HG02970 (cell line): ENCODE data around the gene RFX1.
"Not testable (repeated sequence)": the region's sequence is repeated elsewhere in the genome, so short reads cannot be mapped to it uniquely, and the experiment has no call there.

ENCODE experiments used
- ATAC-seq: cut with Tn5 transposase; IDR thresholded peaks from one replicate; pipeline ENCODE4 v1.9.1; 2021; ENCODE audit warnings: mild to moderate bottlenecking, moderate library complexity, moderate number of reproducible peaks; ENCODE audit not compliant: unreplicated experiment, low FRiP score

The RFX1 gene

DNA sequence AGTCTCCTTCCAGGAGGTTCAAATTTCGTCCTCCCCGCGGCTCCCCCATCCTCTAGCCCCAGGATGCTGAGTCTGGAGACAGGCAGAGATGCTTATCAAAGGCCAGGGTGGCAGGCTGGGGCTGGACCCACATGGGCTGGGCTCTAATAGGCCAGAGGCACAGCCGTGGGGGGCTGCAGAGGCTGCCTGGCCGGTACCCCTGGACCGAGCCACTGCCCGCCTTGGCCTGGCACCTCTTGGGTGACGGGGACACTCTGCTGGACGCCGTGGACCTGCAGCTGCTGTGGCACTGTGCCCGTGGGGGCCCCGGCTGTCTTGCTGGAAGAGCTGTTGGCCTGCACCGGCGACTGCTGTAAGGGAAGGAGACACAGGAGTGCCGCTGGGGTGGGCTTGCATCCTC lies 25.8 kb downstream of the RFX1 start:
- ATAC-seq = no peak

DNA sequence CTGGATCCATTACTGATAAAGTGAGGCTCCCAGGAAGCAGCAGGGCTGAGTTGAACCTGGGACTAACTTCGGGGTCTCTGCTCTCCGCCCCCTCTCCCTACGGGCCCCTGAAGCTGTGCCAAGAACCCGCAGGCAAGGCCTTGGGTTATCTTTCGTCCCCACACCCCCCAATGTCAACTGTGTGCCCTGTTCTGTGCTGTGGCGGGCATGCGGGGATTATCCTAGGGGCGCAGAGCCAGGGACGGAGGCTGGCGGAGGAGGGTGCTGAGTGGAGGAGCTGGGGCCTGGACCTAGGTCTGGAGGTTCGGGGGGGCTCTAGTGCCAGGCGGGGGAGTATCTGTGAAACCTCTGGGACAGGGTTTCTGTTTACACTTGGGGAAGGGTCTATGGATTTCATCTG lies 26.4 kb downstream of the RFX1 start:
- ATAC-seq = no peak

DNA sequence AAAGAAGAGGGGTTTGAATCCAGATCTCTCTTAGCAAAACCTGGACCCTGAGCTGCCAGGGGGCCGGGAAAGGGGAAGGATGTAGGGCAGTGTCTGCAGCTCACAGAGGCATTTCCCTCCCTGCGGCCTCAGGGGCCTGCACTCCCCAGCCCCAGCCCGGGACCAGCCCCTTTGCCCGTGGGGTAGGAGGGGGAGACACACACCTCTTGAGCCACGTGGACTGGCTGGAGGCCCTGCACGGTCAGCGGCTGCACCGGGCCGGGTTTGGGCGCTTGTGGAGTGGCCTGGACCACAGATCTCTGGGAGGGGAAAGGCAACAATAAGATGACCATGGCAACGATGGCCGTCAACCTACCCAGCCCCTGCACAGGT lies 26.9 kb downstream of the RFX1 start:
- no peak for ATAC-seq

DNA sequence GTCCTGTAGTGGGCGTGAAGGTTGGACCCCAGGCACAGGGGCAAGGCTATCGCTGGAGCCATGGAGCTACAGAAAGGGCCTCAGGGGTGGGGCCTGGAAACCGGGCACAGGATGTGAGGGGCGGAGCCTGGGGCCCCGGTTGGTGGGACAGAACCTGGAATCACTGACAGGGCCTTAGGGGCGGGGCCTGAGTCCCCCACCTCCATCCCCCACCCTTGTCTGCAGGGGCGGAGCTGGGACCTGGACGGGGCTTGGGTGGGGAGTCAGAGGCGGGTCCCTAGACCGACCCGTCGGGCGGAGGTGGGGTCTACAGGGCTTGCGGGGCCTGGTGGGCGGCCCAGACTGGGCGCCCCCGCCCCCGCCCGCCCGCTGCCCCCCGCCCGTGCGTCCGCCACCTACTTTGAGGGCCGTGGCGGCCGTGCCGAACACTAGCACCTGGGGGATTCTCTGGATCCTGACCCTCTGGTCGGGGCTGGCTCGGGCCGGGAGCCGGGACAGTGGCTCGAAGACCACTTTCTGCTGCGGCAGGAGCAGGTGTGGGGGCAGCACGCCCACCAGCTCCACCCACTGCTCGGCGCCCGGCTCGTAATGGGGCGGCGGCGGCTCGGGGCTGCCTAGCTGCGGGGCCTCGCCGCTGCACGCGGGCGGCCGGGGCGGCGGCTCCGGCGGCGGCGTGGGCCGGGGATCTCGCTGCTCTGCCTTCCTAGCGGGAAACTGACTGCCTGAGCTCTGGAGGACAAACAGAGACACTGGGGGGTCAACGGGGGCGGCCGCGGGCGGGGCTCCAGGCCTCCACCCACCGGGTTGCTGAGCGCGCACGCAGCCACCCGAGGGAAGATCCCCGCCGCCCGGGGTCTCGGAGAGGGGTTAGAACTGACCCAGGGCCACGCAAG lies 27.5 kb downstream of the RFX1 start:
- ATAC-seq = no peak

DNA sequence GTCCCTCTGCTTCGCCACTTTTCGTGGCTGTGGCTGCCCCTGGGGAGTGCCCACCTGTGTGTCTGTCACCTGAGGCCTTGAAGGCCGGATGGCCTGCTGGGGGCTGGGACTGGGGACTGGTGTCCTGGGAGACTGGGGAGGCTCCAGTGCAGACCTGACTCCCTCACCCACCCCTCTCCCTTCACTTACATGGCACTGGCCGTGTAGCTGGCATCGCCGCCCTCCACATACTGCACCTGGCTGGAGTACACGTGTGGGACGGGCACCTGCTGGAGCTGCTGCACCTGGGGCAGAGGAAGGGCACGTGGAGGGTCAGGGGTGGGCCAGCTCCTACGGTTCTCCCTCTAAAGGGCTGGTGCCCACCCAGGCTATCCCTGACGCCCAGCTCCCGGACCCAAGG lies 28.3 kb downstream of the RFX1 start:
- no peak for ATAC-seq

DNA sequence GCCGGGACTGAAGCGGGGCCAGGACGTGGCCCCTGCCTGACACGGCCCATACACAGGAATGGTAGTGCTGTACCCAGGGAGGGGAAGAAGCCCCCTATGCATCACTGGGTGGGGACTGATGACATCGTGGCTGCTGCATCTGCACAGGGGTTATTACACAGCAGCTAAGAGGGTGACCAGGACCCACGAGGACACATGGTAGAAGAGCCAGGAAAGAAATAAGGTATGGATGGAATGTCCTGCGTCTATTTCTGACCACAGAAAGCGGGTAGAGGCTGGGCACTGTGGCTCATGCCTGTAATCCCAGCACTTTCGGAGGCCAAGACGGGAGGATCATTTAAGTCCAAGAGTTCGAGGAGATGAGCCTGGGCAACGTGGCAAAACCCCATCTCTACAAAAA lies 29.7 kb downstream of the RFX1 start:
- ATAC-seq = no peak

DNA sequence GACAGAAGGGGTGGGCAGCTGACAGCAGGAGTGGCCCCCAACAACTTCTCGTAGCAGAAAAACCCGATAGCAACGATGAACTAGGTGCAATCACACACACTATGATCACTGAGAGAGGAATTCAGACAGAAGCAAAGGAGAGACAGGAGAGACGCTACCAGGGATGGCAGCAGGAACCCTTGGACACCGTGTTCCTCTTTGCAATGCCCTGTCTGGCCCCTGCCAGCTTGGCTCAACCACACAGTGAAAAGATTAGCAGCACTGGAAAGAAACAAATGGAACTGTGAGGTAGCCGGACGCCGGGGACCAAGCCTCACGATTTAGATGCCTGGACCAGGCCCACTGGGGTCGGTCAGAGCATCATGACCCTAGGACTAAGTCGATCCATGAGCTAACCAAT lies 30.2 kb downstream of the RFX1 start:
- ATAC-seq = no peak

DNA sequence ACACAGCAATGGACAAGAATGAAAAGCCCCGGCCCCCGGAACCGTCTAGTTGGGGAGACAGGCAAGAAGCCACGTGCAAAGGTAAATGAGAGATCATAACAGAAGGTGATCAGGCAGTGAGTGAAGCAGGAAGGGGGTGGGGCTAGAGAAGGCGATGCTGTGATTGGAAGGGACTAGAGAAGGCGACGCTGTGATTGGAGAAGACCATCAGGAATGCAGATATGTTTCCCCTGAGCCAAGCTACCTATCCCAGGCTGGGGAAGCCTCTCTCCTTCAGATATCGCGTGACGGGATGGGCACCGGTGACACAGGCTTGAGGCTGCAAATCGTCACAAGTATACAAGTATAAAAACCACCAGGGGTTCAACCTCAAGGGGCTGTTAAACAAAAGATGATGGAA lies 32.0 kb downstream of the RFX1 start:
- ATAC-seq = no peak

DNA sequence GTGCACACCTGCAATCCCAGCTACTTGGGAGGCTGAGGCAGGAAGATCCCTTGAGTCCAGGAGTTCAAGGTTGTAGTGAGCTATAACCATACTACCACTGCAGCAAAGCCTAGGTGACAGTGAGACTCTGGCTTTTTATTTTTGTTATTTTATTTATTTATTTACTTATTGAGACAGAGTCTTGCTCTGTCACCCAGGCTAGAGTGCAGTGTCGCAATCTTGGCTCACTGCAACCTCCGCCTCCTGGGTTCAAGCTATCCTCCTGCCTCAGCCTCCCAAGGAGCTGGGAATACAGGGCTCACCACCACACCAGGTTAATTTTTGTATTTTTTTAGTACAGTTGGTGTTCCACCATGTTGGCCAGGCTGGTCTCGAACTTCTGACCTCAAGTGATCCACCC lies 32.6 kb downstream of the RFX1 start:
- not testable (repeated sequence) for ATAC-seq

DNA sequence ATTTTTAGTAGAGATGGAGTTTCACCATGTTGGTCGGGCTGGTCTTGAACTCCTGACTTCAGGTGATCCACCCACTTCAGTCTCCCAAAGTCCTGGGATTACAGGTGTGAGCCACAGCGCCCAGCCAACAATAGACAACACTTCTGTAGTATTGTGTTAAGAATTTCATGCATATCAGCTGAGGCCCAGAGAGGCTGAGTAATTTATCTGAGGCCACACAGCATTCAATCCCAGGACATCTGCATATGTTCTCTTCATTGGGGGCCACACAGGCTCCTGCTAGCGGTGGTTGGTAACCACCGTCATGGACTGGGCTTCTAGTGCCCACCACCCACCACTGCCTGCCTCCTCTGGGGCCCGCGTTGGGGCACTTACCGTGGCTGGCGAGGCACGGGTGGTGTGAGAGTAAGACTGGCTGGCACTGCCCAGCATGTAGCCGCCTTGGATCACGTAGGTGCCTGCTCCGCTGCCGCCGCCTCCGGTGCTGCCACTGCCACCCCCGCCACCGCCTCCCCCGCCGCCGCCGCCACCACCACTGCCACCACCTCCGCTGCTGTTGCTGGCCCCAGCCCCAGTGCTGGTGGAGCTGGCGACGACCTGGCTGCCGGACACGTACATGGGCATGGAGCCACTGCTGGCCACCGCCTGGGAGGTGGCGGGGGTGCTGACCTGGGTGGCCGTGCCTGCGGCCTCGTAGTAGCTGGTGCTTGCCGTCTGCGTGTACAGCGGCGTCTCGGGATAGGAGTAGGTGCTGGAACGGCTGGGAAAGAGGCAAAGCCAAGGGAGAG lies 33.6 kb downstream of the RFX1 start:
- ATAC-seq = no peak

DNA sequence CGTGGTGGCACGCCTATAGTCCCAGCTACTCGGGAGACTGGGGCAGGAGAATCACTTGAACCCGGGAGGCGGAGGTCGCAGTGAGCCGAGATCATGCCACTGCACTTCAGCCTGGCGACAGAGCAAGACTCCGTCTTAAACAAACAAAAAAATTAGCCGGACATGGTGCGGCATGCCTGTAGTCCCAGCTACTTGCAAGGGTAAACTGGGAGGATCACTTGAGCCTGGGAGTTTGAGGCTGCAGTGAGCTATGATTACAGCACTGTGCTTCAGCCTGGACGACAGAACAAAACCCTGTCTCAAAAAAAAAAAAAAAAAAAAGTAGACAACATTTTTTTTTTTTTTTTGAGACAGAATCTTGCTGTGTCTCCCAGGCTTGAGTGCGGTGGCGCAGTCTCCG lies 34.3 kb downstream of the RFX1 start:
- not testable (repeated sequence) for ATAC-seq

DNA sequence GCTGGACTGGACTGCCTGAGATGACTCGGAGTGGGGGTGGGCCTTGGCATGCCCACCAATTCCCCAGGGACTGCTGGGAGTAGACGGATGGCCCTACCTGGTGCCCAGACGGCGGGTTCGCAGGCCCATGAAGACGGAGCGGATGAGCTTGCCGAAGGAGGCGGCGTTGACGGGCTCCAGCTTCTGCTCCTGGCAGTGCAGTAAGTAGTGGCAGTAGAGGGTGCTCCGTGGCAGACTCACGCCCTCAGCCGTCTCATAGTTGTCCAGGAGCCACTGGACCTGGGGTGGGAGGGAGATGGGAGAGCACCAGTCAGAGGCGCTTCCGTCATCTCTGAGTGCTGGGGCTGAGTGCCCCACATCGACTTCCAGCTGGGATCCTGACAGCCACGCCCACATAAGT lies 36.2 kb downstream of the RFX1 start:
- no peak for ATAC-seq

DNA sequence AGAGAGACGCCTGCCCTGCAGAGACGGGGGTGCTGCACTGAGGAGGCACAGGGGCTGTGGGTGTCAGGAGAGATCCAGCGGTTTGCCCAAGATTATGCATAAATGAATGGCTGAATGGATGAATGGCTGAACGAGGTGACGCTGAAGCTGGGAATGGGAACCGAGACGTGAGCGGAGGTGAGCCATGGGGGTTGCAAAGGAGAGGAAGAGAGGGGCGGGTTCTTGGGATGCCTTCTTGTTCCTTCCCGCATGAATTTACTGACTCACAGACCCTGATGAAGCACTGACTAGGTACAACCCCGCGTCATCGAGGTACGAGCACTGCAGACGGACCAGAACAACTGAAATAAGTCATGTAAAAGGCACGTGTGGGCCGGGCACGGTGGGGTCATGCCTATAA lies 37.1 kb downstream of the RFX1 start:
- ATAC-seq = no peak

DNA sequence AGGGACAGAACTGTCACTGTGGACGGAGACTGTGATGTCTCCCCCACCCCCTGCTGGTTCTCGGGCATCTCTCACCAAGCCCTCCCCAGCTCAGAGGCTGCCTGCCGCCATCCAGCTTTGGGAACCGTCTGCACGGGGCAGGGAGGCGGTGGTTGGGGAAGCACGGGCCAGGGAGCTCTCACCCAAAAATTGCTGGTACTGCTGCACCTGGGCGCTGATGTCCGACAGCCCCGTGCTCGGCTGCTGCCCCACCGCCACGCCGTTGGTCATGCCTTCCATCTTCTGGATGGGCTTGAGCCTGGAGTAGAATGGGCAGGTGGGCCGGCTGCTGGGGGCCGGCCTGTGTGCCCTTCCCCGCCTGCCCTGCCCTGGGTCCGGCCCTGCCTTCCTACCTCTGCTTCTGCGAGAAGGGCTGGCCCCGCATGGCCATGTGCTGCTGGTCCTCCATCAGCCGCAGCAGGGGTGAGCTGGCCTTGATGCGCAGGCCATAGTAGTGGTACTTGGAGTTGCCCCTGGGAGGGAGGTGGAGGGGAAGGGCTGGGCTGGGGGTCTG lies 37.7 kb downstream of the RFX1 start:
- no peak for ATAC-seq

DNA sequence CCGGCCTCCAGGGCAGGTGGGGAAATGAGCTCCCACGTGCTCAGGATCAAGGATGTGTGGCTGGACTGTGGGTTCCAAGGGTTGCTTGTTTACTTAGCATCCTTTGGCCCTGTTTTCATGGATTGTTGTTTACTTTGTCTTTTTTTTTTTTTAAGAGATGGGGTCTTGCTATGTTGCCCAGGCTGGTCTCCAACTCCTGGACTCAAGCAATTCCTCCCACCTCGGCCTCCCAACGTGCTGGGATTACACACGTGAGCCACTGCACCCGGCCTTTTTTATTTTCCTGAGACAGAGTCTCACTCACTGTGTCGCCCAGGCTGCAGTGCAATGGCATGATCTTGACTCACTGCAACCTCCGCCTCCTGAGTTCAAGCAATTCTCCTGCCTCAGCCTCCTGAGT lies 38.9 kb downstream of the RFX1 start:
- not testable (repeated sequence) for ATAC-seq

DNA sequence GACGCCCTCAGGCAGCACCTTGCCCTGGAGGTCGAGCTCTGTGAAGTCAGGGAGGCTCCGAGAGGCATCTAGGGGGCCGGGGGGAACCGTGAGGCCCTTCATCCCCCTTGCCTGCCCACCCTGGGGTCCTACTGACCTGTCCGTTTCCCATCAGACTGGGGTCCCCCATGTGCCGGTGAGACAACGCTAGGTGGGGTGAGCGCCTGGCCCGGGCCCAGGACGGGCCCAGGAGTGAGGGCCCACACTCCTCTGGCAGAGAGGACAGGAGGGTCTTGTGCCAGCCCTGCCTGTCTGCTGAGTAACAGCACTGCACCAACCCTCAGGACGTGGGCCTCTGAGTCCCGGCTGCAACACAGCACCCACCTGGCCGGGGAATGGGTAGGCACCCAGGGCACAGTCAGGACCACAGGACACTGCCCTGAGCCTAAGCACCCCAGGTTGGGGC lies 39.4 kb downstream of the RFX1 start:
- ATAC-seq = no peak

DNA sequence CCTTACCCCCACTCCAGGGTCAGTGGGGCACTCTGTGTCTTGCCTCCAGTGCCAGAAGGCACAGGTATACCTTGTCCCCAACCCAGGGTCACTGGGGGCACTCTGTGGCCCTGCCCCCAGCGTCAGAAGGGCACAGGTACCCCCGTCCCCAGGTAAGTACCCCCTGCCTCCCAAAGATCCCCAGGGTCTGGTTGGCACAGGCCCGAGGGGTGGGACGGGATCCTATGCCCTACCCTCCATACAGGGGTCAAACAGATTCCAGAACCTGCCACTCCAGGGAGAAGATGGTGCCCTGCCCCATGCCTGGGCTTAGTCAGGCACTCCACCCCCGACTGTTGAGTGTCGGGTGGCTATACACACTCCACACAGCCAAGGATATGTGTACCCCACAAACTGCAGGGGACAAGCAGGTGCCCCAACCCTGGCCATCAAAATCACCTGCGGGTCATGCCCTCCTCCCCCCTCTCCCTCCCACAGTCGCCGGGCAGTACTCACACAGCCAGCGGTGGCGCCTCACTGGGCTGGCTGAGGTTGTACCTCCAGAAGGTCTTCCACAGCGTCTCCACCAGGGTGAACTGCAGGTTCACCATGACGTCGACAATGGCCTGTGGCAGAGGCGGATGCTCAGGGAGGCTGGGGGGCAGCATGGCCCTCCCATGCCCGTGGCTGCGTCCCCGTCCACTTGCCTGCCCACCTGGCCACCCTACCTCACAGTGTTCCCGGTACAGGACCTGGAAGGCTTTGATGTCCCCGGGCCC lies 40.0 kb downstream of the RFX1 start:
- no peak for ATAC-seq

DNA sequence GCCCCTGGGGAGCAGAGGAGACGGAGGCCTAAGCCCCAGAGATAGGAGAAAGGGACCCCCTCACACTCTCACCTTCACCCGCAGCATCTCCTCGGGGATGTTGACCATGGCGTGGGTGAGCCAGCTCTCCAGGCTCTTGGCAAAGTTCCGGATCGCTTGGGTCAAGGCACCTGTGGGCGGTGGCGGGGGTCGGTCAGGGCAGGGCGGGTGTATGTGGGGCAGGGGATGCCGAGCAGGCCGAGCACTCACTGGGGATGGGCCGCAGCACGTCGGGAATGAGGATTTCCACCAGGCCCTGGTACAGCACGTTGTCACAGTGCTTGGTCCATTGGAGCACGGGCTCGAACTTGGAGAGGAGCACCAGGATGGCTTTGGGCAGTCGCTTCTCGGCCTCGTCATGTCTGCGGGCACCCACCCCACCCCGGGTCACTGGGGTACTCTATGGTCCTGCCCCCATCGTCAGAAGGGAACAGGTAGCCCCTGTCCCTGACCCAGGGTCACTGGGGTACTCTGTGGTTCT lies 40.7 kb downstream of the RFX1 start:
- no peak for ATAC-seq

DNA sequence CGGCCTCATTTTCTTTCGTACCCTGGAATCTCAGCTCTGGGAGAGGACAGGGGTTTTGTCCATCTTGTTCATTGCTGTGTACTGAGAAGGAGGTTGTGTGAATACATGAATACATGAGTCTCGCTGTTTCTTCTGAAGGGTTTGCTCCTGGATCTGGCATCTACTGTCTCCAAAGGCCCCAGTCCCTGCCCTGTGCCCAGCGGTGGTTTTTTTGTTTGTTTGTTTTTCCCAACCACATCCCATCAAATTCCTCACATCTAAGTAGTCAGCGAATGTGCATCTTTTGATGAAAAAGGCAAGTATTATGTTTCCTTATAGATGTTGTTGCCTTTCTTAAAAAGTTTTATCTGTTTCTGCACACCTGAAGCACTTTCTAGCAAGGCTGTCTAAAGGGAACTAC lies 41.3 kb downstream of the RFX1 start:
- ATAC-seq = no peak

DNA sequence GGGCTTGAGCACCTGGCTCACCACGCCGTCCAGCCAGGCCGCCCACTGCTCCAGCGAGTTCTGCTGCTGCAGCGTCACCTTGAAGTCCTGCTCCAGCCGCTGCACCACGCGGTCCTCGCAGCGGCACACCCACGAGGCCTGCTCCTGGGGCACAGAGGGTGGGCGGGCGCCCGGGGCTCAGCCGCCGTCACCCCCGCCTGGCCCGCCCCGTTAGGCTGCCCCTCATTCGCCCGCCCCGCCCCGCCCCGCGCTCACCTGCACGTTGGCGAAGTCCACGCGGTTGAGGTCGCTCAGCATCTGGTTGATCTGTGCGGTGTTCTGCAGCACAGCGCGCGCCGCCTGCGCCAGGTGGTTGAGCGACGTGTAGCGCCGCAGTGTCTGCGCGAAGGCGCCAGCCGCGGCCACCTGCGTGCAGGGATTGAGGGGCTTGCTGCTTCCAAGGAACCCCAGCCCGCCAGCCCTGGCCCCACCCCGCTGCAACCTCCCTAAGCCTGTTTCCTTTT lies 42.5 kb downstream of the RFX1 start:
- no peak for ATAC-seq
